GM18867 (cell line): ENCODE results near the gene TMEM243.

Experiments
- ATAC-seq: cut with Tn5 transposase; IDR thresholded peaks from one replicate; pipeline ENCODE4 v1.9.1; 2021; ENCODE audit warnings: mild to moderate bottlenecking, moderate library complexity; ENCODE audit not compliant: unreplicated experiment

TMEM243 gene

DNA sequence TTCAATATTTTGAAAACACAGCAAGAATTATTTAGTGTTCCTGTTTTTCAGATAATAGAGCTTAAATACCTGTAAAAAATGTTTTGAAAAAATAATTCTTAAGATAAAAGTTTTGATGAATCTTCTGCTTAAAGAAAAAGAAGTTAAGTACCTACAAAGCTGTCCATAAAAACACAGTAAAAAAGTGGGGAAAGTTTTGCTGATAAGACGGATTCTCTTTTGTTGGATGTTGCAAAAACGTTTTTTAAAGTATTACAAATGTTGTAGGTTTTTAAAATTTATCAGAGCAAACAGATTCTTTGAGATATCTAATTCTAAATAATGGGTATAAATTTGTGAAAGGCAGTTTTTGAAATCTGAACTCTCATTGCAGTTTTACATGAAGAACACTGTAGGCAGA lies 55.1 kb downstream of the TMEM243 start:
- ATAC-seq = no peak

DNA sequence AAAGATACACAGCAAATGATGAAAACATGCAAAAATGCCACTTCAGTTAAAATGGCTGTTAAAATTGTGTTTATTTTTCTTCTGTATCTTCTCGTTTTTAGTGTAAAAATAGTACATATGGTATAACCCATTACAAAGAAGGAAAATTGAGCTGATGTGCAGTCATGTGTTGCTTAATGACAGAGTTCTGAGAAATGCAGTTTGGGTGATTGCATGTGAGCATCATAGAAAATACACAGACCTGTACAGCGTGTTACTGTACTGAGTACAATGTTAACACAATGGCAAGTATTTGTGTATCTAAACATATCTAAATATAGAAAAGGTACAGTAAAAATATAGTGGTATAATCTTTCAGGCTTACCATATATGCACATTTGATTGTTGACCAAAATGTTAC lies 60.0 kb downstream of the TMEM243 start:
- ATAC-seq = no peak

DNA sequence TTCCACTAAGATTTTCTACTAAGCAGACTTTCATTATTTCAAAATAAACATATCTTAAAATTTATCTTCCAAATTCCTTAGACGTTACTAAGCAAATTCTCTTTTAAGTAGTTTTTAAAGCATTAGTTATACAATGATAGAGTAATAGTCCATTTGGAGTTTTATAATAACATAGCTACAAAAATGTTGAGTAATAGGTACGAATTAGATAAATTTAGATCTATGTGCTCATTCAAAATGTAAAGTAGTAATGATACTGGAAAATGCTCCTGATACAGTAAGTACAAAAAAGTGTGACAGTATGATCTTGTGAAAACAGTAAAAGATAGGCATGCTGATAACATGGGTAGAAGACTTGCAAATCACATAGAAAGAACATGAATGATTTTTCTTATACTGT lies 62.8 kb downstream of the TMEM243 start:
- no peak for ATAC-seq

DNA sequence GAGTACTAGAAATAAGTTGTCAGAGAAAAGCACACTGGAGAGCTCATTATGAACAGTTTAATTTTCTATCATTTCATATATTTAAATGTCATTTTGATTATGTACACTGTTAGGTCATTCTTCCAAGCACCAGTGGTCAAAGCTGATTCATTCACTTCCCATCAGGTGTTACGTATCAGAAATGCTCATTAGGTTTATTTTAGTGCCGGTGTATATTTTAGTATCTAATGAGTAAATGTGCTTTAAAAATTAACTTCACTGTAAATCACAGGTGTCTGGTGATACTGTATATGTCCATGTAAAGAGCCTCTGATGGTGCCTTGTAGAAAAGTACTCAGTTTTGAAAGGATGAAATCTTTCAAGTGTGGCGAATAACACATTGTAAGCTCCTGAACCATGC lies 63.7 kb downstream of the TMEM243 start:
- no peak for ATAC-seq

DNA sequence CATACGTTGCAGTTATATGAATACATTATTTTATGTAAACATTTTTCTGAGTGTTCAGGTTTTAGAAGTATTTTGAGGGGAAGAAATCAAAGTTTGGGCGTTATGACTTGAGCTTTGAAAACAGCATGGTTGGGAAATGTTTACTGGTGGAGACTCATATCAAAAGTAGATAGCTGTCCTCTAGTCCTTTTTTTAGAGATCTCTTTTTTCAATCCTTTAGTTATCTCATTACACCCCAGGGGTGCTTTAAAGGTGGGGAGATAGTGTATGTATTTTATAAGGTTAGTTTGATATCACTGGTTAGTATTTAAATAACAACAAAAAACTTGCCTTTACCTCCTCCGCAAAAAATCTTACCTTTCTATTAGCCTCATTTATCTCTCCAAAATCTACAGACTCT lies 65.0 kb downstream of the TMEM243 start:
- ATAC-seq = no peak

DNA sequence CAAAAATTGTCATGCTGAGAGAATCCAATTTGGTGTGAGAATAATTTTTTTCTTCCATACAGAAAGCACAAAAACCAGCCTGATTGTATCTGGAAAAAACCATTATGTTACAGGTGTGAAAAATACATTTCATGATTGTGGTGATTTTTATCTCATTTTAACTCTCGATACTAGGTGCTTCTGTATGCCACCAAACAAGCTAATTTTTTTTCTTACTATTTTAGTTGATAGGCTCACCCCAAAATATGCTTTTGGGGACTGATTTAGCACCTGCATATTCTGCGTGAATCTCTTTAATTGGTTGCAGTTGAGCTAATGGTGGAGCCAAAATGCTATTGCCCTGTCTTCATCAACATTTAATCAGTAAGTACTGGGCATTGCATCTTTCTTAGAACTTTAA lies 65.4 kb downstream of the TMEM243 start:
- ATAC-seq = no peak

DNA sequence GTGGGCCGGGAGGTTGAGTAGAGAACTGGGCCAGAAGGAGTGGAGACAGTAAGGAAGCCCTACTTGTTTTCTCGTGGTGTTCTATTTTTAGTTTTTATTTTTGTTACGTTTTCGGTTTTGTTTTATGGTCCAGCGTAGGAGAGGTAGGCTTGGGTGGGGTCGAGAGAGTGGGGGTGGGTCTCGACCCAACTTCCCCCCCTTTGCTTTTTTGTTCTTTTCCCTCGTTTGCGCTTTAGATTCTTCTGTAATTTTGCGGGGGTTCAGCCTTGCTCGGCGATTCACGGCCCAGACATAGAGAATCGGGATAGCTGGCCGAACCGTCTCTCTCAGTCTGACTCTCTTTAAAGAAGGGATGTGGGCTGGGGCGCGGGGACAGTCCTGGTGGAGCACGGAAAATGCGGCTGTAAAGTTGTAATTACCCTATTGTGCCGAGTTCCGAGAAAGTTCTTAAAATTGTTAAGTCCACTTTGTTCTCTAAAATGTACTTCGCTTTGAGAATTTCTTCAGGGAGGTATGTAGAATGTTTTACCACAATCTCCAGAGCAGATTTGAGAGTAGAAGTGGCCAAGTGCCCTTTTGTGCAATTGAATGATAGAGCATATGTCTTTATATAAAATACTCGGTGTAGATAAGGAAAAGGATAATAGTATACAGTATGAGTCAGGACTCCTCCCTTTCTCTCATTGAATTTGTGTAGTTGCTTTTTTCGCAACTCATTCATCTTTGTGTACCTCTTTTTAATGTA lies 66.5 kb downstream of the TMEM243 start:
- ATAC-seq = peak; percentile 7

DNA sequence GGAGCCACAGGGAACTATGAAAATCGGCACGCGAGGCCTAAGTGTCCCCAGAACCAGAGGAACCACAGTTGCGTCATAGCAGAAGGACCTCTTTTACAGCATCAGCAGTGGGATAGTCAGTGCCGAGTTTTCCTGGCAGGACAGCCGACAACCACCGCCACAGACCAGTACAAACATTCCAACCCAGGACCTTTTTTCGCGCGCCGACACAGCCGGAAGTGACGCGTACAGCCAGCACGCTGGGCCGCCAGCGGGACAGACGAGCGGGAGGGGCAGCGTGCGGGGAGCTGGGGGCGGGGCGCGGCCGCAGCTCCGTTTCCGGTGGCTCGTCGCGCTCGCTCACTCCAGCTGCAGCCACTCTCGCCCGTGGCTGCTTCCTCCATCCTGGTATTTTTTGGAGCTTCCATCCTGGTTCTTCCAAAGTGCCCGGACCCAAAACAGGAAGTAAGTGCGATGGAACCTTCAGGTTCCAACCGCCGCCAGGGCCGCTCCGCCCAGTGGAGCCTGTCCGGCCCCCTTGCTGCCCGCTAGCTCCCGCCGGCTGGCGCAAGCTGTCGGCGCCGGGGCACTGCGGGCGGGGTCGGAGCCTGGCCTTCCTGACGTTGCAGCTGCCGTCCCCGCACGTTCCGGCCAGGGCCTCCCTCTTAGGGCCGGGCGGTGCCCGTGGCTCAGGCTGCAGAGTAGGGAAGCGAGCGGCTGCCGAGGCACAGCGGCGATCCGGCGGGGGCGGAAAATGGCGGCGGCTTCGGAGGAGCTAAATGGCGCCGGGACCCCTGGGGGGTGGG lies 67.2 kb downstream of the TMEM243 start, which contains the start of gene DMTF1:
TSS of gene DMTF1 (plus strand) at position 342 of the 785 bp plus-strand sequence. CDS start 12,489 bp downstream, outside the sequence.
- ATAC-seq = peak; percentile 83

DNA sequence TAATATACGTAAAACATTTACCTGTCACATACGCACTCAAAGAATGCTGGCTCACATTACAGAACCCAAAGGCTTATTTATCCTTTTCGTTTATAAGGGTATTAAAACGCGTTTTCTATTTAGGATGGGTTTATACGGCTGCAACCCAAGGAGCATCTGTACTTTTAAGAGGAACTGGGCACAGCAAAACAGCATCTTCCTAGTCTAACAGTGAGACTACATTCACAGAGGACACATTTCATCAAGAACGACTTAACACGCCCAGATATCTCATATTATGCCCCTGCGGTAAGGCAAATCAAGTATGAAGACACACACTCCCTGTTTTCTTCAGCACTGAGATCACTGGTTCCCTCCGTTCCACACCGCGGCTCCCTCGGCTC lies 67.8 kb downstream of the TMEM243 start:
- peak; percentile 5 for ATAC-seq

DNA sequence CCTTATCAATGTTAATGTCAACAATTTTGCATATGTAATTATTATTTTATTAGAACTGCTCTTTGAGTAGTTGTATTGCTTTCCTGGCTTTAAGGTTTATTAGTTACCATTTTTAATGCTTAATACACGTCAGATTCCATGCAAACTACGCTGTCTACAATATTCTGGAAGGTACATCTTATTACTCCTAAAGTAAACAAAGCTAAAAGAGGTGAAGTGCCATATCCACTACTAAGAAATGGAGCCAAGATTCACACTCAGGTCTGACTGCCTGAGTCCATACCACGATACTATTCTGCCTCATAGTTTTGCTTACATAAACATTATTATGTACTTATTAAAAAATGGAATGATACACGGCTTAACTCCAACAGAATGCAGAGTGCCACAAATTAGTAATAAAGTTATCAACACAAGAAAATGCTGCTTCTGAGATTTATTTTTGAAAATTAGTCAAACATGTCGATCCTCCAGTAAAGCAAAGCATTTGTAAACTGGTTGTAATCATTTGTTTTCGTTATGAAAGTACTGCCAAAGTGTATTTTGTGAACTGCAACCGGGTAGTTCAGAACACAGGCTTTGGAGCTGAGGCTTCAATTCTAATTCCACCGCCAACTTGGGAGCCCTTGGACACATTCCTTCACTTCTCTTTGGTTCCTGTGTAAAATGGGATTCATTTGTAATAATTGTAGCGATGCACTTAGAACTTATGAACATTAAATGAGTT lies 68.4 kb downstream of the TMEM243 start:
- no peak for ATAC-seq

DNA sequence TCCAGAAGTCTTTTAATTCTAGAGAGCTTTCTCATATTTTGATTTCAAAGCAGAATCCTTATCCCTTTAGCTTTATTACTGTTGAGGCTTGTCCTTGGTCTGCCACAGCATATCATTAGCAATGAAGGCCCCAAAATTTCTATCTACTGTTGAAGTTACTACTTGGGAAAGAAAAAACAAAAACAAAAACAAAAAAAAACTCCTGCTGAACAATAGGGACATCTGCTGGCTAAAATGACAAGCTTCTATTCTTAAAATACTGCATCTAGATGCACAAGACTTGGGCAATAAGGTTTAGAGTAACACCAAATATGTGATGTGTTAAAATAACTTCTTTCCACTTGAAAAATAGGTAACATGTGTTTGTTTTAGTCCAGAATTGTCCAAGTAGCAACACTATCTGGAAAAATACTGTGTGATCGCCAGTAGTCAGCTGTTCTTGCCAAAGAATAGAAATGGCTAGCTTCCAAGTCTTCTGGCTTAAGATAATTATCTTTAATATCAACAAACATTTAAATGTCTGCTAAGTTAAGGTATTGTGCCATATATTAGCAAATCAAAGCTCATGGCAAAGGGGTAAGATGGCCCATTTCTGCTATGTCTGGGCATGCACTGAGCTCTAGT lies 71.1 kb downstream of the TMEM243 start:
- ATAC-seq = no peak

DNA sequence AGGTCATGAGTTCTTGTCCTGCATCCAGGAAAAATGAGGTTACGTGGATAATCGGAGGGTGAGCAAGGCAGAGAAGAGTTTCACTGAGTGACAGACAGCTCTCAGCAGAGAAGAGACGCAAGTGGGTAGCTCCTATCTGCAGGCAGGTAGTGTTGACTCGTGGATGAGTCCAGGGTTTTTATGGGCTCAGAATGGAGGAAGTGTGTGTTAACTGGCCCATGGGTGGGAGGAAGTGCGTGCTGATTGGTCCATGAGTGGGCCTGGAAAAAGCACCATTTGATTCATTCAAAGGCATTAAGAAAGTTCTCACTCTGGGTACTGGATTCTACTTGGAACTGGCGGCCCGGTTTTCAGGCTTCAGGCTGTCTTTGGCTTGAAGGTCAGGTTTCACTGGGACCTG lies 72.0 kb downstream of the TMEM243 start:
- ATAC-seq = no peak

DNA sequence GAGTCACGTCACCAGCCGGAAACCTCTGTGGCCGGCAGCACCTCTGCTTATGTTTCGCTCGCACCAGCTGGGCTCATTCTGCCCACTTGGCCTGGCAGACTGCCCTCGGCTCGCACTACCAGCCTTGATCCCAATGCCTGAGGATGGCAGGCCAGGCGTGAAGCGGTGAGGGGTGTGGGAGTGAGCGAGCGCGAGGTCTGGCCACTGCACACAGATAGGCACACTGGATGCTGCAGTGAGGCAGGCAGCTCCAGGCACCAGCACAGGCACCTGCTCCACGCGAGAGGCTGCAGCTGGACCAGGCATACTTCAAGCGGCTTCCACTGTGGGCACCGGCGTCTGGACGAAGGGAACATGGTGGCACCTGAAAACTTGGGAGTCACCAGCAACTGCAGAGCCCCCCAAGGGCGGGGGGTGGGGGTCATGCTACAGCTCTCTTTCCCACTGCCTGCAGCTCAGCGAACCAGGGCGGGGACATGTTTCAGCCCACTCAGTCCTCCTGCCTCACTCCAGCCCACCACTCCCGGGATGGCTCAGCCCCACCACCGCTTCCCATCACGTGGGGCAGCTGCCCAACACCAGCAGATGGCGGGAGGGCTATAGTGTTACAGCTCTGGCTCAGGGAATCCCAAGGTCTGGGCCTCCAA lies 72.7 kb downstream of the TMEM243 start:
- ATAC-seq = no peak
